SK-N-SH (cell line): ENCODE data around the gene CALML3.

ENCODE experiments used
- EP300 ChIP-seq, 2 experiments: IDR thresholded peaks; 2 replicates each; pipeline versions ENCODE4 v1.4.0 to v1.6.1; 2012; ENCODE audit warnings: borderline replicate concordance in 1 of 2, low read depth in 1 of 2, low read length in 1 of 2
- EZH2phosphoT487 ChIP-seq: fragments of 200-600 bp; sonication (generic); IDR thresholded peaks from 2 replicates; pipeline ENCODE4 v1.6.1; 2017; ENCODE audit warnings: low read depth, mixed run types, mild to moderate bottlenecking, antibody characterized with exemption, moderate library complexity, borderline replicate concordance
- FOXJ3 ChIP-seq: sonication (generic); formaldehyde crosslinking; IDR thresholded peaks from 2 replicates; pipeline ENCODE4 v1.5.1; 2020; ENCODE audit warnings: mild to moderate bottlenecking, missing genetic modification reagents
- POLR2AphosphoS5 ChIP-seq: IDR thresholded peaks from 2 replicates; pipeline ENCODE4 v1.6.1; 2012; ENCODE audit warnings: low read depth, low read length
- SMC3 ChIP-seq: IDR thresholded peaks from 2 replicates; pipeline ENCODE4 v1.6.1; 2012; ENCODE audit warnings: low read depth, low read length, improper control_type of control experiment
- TAF1 ChIP-seq: IDR thresholded peaks from 2 replicates; pipeline ENCODE4 v1.6.1; 2012; ENCODE audit warnings: low read depth, mild to moderate bottlenecking, low read length, moderate library complexity, borderline replicate concordance
- TF ChIP-seq, protein P1 (sequence below): fragments of 200-600 bp; sonication (generic); IDR thresholded peaks from 2 replicates; pipeline ENCODE4 v1.6.1; 2017; ENCODE audit warnings: antibody characterized with exemption, mild to moderate bottlenecking, moderate library complexity
- TF ChIP-seq, protein P2 (sequence below): IDR thresholded peaks from 2 replicates; pipeline ENCODE4 v1.6.1; 2012; ENCODE audit warnings: mild to moderate bottlenecking, low read depth, low read length, moderate library complexity

GRCh38 chr10:5503477-5503835, 21.3 kb upstream of the CALML3 start:
- TF ChIP-seq, protein P1, sequence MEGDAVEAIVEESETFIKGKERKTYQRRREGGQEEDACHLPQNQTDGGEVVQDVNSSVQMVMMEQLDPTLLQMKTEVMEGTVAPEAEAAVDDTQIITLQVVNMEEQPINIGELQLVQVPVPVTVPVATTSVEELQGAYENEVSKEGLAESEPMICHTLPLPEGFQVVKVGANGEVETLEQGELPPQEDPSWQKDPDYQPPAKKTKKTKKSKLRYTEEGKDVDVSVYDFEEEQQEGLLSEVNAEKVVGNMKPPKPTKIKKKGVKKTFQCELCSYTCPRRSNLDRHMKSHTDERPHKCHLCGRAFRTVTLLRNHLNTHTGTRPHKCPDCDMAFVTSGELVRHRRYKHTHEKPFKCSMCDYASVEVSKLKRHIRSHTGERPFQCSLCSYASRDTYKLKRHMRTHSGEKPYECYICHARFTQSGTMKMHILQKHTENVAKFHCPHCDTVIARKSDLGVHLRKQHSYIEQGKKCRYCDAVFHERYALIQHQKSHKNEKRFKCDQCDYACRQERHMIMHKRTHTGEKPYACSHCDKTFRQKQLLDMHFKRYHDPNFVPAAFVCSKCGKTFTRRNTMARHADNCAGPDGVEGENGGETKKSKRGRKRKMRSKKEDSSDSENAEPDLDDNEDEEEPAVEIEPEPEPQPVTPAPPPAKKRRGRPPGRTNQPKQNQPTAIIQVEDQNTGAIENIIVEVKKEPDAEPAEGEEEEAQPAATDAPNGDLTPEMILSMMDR, result no peak
- TF ChIP-seq EP300 (IDR thresholded peaks at IDR 0.05; ENCODE audit: borderline replicate concordance in 1 of 2, low read depth in 1 of 2, low read length in 1 of 2) (no peak), SMC3 (no peak), POLR2AphosphoS5 (no peak), EZH2phosphoT487 (no peak), FOXJ3 (CRISPR knock-in tag) (no peak), TAF1 (no peak)
- TF ChIP-seq, protein P2, sequence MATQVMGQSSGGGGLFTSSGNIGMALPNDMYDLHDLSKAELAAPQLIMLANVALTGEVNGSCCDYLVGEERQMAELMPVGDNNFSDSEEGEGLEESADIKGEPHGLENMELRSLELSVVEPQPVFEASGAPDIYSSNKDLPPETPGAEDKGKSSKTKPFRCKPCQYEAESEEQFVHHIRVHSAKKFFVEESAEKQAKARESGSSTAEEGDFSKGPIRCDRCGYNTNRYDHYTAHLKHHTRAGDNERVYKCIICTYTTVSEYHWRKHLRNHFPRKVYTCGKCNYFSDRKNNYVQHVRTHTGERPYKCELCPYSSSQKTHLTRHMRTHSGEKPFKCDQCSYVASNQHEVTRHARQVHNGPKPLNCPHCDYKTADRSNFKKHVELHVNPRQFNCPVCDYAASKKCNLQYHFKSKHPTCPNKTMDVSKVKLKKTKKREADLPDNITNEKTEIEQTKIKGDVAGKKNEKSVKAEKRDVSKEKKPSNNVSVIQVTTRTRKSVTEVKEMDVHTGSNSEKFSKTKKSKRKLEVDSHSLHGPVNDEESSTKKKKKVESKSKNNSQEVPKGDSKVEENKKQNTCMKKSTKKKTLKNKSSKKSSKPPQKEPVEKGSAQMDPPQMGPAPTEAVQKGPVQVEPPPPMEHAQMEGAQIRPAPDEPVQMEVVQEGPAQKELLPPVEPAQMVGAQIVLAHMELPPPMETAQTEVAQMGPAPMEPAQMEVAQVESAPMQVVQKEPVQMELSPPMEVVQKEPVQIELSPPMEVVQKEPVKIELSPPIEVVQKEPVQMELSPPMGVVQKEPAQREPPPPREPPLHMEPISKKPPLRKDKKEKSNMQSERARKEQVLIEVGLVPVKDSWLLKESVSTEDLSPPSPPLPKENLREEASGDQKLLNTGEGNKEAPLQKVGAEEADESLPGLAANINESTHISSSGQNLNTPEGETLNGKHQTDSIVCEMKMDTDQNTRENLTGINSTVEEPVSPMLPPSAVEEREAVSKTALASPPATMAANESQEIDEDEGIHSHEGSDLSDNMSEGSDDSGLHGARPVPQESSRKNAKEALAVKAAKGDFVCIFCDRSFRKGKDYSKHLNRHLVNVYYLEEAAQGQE, result no peak
